HCT116 (cell line): ENCODE data around the gene TIE1. TPM values are rescaled to one million over a fixed set of nuclear protein-coding genes. Genes with fewer than 3 reads are reported as not detected.

Source experiments
- ATAC-seq: fragments of 200-7000 bp; cut with Tn5 transposase; 2 replicates; pipeline ENCODE4 v1.9.1; 2020; ENCODE audit warnings: mild to moderate bottlenecking, moderate library complexity
- BruUV-seq: library from RNA; stranded (reverse); fragments of 400-500 nt; replicated peaks from 2 replicates; lab custom pipeline; 2021; lab: Mats Ljungman, UMichigan
- CTCF ChIA-PET: fragments of 300-600 bp; sonication (Branson Sonifier 250); formaldehyde crosslinking; loops from one replicate; lab custom pipeline; 2021; ENCODE audit warnings: antibody characterized with exemption; lab: Charles Lee
- POLR2A ChIA-PET: fragments of 300-600, 350-600 bp; sonication (Branson Sonifier 250); formaldehyde crosslinking; loops from one replicate; lab custom pipeline; 2021; ENCODE audit warnings: antibody characterized with exemption; lab: Charles Lee
- RAD21 ChIA-PET, 2 experiments: fragments of 300-600 bp; sonication (Branson Sonifier 250); formaldehyde crosslinking; loops; one replicate each; lab custom pipeline; 2023; ENCODE audit warnings: low total read pairs in 2 of 2; ENCODE audit not compliant: uncharacterized antibody in 2 of 2, unreplicated experiment in 2 of 2, low non-redundant PET in 1 of 2; lab: Charles Lee
- DNase-seq: peaks from one replicate; pipeline ENCODE4 v3.0.0-alpha.2; 2010; ENCODE audit warnings: low read depth, low spot score
- H2AFZ ChIP-seq: fragments of 200-600 bp; shearing (Covaris generic), sonication (generic); 2 replicates; pipeline ENCODE4 v1.6.1; 2017; ENCODE audit warnings: low read depth, mixed run types, mixed read lengths, antibody characterized with exemption, low read length; ENCODE audit not compliant: poor library complexity, severe bottlenecking
- H3K27ac ChIP-seq: 2 replicates; pipeline ENCODE4 v1.5.1; 2012; ENCODE audit warnings: low read depth, low read length
- H3K27me3 ChIP-seq: fragments of 200-600 bp; sonication (generic); 2 replicates; pipeline ENCODE4 v1.6.1; 2016; ENCODE audit warnings: mixed run types, low read length, mixed read lengths; ENCODE audit not compliant: insufficient read depth
- H3K36me3 ChIP-seq, 2 experiments: fragments of 200-500 bp in 1 of 2; fragments of 200-600 bp in 1 of 2; sonication (Bioruptor generic) in 1 of 2; sonication (generic) in 1 of 2; 2 replicates each; pipeline versions ENCODE4 v1.5.1 to v1.6.1; 2014 to 2016; ENCODE audit warnings: low read length in 2 of 2, inconsistent platforms in 1 of 2, mixed read lengths in 1 of 2, mixed run types in 1 of 2; ENCODE audit not compliant: insufficient read depth in 2 of 2, control insufficient read depth in 1 of 2
- H3K4me1 ChIP-seq, 2 experiments: fragments of 200-600 bp in 1 of 2; sonication (generic) in 1 of 2; 2 replicates each; pipeline versions ENCODE4 v1.5.1 to v1.6.1; 2012 to 2017; ENCODE audit warnings: low read length in 2 of 2, inconsistent platforms in 1 of 2, mild to moderate bottlenecking in 1 of 2, mixed read lengths in 1 of 2, mixed run types in 1 of 2, moderate library complexity in 1 of 2; ENCODE audit not compliant: insufficient read depth in 2 of 2, control insufficient read depth in 1 of 2
- H3K4me2 ChIP-seq: fragments of 200-600 bp; sonication (generic); 2 replicates; pipeline ENCODE4 v1.6.1; 2017; ENCODE audit warnings: mixed run types, low read length, mixed read lengths
- H3K4me3 ChIP-seq, 2 experiments: fragments of 200-600 bp in 1 of 2; sonication (generic) in 1 of 2; replicated peaks in 1 of 2; 2 replicates each; pipeline ENCODE4 v1.5.1; 2011 to 2016; ENCODE audit warnings: low read length in 2 of 2, control low read depth in 1 of 2, low read depth in 1 of 2, mild to moderate bottlenecking in 1 of 2, mixed read lengths in 1 of 2, mixed run types in 1 of 2
- H3K79me2 ChIP-seq: fragments of 200-600 bp; sonication (generic); 2 replicates; pipeline ENCODE4 v1.6.1; 2017; ENCODE audit warnings: mild to moderate bottlenecking, mixed run types, low read length, moderate library complexity, mixed read lengths; ENCODE audit not compliant: insufficient read depth
- H3K9ac ChIP-seq: fragments of 200-600 bp; sonication (generic); 2 replicates; pipeline ENCODE4 v1.6.1; 2016; ENCODE audit warnings: low read length, mixed read lengths
- H3K9me2 ChIP-seq: fragments of 200-600 bp; sonication (generic), shearing (Covaris generic); 2 replicates; pipeline ENCODE4 v1.6.1; 2017; ENCODE audit warnings: mixed run types, mild to moderate bottlenecking, moderate library complexity; ENCODE audit not compliant: insufficient read depth
- H3K9me3 ChIP-seq, 2 experiments: fragments of 200-500 bp in 1 of 2; fragments of 200-600 bp in 1 of 2; sonication (Bioruptor generic) in 1 of 2; sonication (generic) in 1 of 2; 2 replicates each; pipeline ENCODE4 v1.6.1; 2014 to 2017; ENCODE audit warnings: low read length in 2 of 2, mixed read lengths in 2 of 2, inconsistent platforms in 1 of 2, low read depth in 1 of 2, mild to moderate bottlenecking in 1 of 2, mixed run types in 1 of 2, moderate library complexity in 1 of 2; ENCODE audit not compliant: control insufficient read depth in 1 of 2, insufficient read depth in 1 of 2
- H4K20me1 ChIP-seq: fragments of 200-600 bp; sonication (generic), shearing (Covaris generic); 2 replicates; pipeline ENCODE4 v1.6.1; 2017; ENCODE audit warnings: mixed run types, mild to moderate bottlenecking, moderate library complexity; ENCODE audit not compliant: insufficient read depth
- CBX3 ChIP-seq: IDR thresholded peaks from 2 replicates; pipeline ENCODE4 v1.6.1; 2012; ENCODE audit warnings: low read depth
- EGR1 ChIP-seq: IDR thresholded peaks from 2 replicates; pipeline ENCODE4 v1.6.1; 2012; ENCODE audit warnings: low read depth
- ELF1 ChIP-seq: IDR thresholded peaks from 2 replicates; pipeline ENCODE4 v1.6.1; 2012; ENCODE audit warnings: low read depth, borderline replicate concordance
- MAX ChIP-seq: IDR thresholded peaks from 2 replicates; pipeline ENCODE4 v1.6.1; 2012
- POLR2A ChIP-seq: IDR thresholded peaks from 2 replicates; pipeline ENCODE4 v1.7.0; 2011; ENCODE audit warnings: borderline replicate concordance; ENCODE audit not compliant: insufficient read depth, insufficient read length; ENCODE audit errors: extremely low read depth
- POLR2AphosphoS5 ChIP-seq: IDR thresholded peaks from 2 replicates; pipeline ENCODE4 v1.6.1; 2011; ENCODE audit warnings: mild to moderate bottlenecking, low read depth, low read length, moderate library complexity
- RAD21 ChIP-seq: IDR thresholded peaks from 2 replicates; pipeline ENCODE4 v1.6.1; 2012; ENCODE audit warnings: low read depth, mild to moderate bottlenecking
- REST ChIP-seq: IDR thresholded peaks from 2 replicates; pipeline ENCODE4 v1.6.1; 2012; ENCODE audit warnings: low read depth
- SP1 ChIP-seq: IDR thresholded peaks from 2 replicates; pipeline ENCODE4 v1.6.1; 2012; ENCODE audit warnings: low read depth
- SRF ChIP-seq: IDR thresholded peaks from 2 replicates; pipeline ENCODE4 v1.6.1; 2012; ENCODE audit warnings: low read depth
- TCF7L2 ChIP-seq: IDR thresholded peaks from 2 replicates; pipeline ENCODE4 v1.7.0; 2011; ENCODE audit warnings: borderline replicate concordance, inconsistent platforms; ENCODE audit not compliant: insufficient read depth, insufficient read length; ENCODE audit errors: extremely low read depth
- ZFX ChIP-seq: fragments of 450-650 bp; IDR thresholded peaks from 2 replicates; pipeline ENCODE4 v1.6.1; 2017
- intact Hi-C: fragments of 100-400 bp; cut with micrococcal nuclease; formaldehyde crosslinking; loops from 2 replicates; pipeline ENCODE4 v1.10.0; 2022
- total RNA-seq: library from RNA; stranded (reverse); gene quantifications from one replicate; pipeline ENCODE4 v1.2.1, GENCODE V29; 2021; ENCODE audit not compliant: unreplicated experiment

The TIE1 gene
- total RNA-seq, 1 experiment from 2014 or later: not detected

- H3K9ac ChIP-seq: peak overlapping the region; percentile 83
- H3K36me3 ChIP-seq: no peaks in the 10 kb centered on the region
- H3K79me2 ChIP-seq: no peaks in the 10 kb centered on the region
- no peaks in the 10 kb centered on the region for H3K9me3 ChIP-seq
- no peak for DNase-seq
- BruUV-seq: TSS peak; percentile 76
- H3K4me3 ChIP-seq: peak overlapping the region; percentile 59 to 65
- ChIA-PET POLR2A (interaction anchor here (0.6 to 1.6 kb wide), 4 partner anchors 10 to 427 kb away, joined by 4 to 7 read pairs (median 6); partner anchors contain the start of genes CDC20 and ELOVL1), RAD21 (no interaction called here)
- no peak overlapping the region for H2AFZ ChIP-seq
- H3K4me2 ChIP-seq: peak overlapping the region; percentile 91
- no peaks in the 10 kb centered on the region for H3K27me3 ChIP-seq
- ATAC-seq: peak; percentile 57
- no peaks in the 10 kb centered on the region for H4K20me1 ChIP-seq
- intact Hi-C loops: loop anchor here (2.0 kb wide), 1 partner anchor 110 kb away; no protein-coding TSS in a partner anchor
- TF ChIP-seq TCF7L2 (no peak), POLR2A (peak; percentile 45)
- TF ChIP-seq, all 23 proteins: peak for 1
- no peaks in the 10 kb centered on the region for H3K9me2 ChIP-seq
- peak overlapping the region; percentile 89 for H3K27ac ChIP-seq
- peaks cover 36 to 71% of the 10 kb centered on the region in 2 experiments for H3K4me1 ChIP-seq
- CTCF ChIA-PET: interaction anchor here (1.0 to 1.6 kb wide), 2 partner anchors 63 to 66 kb away, joined by 3 to 4 read pairs; partner anchors contain the start of gene C1orf210
These were observed 47.6 kb downstream of the TIE1 start for GRCh38 chr1:43348343-43348808.

GRCh38 chr1:43348809-43349593 lies 48.2 kb downstream of the TIE1 start:
- Histone ChIP-seq H3K9me3 (no peaks in the 10 kb centered on the region), H3K79me2 (no peaks in the 10 kb centered on the region), H3K9ac (peak overlapping the region; percentile 83), H3K9me2 (no peaks in the 10 kb centered on the region), H3K36me3 (no peaks in the 10 kb centered on the region), H3K27me3 (no peaks in the 10 kb centered on the region), H3K4me3 (peak overlapping the region; percentile 59 to 65), H3K27ac (peak overlapping the region; percentile 89), H3K4me2 (peak overlapping the region; percentile 91), H3K4me1 (peaks cover 30 to 64% of the 10 kb centered on the region in 2 experiments), H2AFZ (peak overlapping the region; percentile 4), H4K20me1 (no peaks in the 10 kb centered on the region)
- POLR2A ChIA-PET: interaction anchor here (0.6 to 1.6 kb wide), 4 partner anchors 9 to 427 kb away, joined by 4 to 7 read pairs (median 6); partner anchors contain the start of genes CDC20 and ELOVL1
- ATAC-seq (peak; percentile 87), DNase-seq (peak; percentile 85)
- peak; percentile 83; the same call in 1 of the 2 replicates for TF ChIP-seq MAX
- peak; percentile 43 for TF ChIP-seq TCF7L2
- no peak for TF ChIP-seq SRF
- peak; percentile 15 for TF ChIP-seq POLR2A
- no peak for TF ChIP-seq ELF1
- TF ChIP-seq ZFX: peak; percentile 56
- peak; percentile 86 for TF ChIP-seq EGR1
- no peak for TF ChIP-seq REST
- peak; percentile 52 for TF ChIP-seq SP1
- no peak for TF ChIP-seq CBX3
- peak; percentile 15; the same call in 1 of the 2 replicates for TF ChIP-seq RAD21
- TF ChIP-seq POLR2AphosphoS5: peak; percentile 83
- CTCF ChIA-PET: interaction anchor here (1.0 to 1.6 kb wide), 3 partner anchors 9 to 65 kb away, joined by 3 to 8 read pairs (median 4); partner anchors contain the start of genes C1orf210 and CDC20
- BruUV-seq: no TSS peak
- intact Hi-C loops: loop anchor here (2.0 kb wide), 1 partner anchor 110 kb away; no protein-coding TSS in a partner anchor
- RAD21 ChIA-PET: no interaction called here
